Measurements from ENCODE around the gene RCHY1. TPM values are rescaled to one million over a fixed set of nuclear protein-coding genes. Genes with fewer than 3 reads are reported as not detected.
"Not testable (repeated sequence)": the region's sequence is repeated elsewhere in the genome, so short reads cannot be mapped to it uniquely, and the experiment has no call there.

Gene RCHY1
- 10 to 100 TPM; 31.3 to 34.6 TPM for total RNA-seq

DNA sequence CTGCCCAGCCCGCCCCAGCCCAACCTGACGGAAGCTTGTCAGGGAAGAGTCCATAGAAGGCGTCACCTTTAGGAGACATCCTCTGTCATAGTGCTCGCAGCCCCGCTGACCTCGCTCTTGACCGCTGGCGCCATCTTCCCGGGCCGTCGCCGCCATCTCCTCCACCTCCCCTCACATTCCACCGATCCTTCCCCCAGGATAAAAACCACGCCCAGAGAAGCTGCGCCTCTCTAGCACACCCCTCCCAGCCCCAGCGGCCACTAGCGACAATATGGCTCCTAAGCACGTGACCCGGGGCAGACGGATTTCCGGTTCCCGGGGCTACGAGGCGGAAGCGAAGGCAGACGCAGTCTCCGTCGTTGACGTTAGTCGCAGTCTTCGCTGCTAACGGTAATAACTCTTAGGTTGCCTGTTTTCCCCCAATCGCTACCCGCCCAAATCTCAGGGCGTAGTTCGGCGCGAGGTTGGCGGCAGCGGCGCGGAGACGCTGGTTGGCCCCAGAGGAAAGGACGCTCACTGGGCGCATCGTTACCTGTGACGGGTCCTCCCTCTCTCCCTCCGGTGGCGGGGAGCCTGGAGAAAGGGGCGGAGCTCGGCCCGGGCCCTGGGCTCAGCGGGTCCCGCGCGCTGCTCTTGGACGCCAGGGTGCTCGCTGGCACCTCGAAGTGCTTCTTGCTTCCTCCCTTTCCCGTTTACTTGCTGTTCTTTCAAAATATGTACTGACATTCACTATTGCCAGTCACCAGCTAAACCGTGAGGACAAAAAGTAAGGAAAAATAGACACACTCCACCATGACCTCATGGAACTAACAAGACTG, at the start of gene RCHY1, which contains the start of gene THAP6:
Gene RCHY1, minus strand, starts transcription at position 273 of the 818 bp plus-strand sequence. Its CDS starts 117 bp downstream, at position 156.
Gene THAP6, plus strand, starts transcription at position 343 of the 818 bp plus-strand sequence. CDS start 980 bp downstream, outside the sequence.
- DNase-seq = peak; percentile 94
- Mint-ChIP-seq H3K9me3 (no peaks in the 10 kb centered on the region), H3K4me1 (ENCODE audit: low read depth) (peaks cover 39% of the 10 kb centered on the region), H3K27ac (peak within 1 kb of the TSS; percentile 98), H3K27me3 (ENCODE audit: low read depth) (no peaks in the 10 kb centered on the region), H3K36me3 (ENCODE audit: low read depth) (peaks cover 27% of the 10 kb centered on the region), H3K4me3 (no peak within 1 kb of the TSS)
- intact Hi-C loops (cut with micrococcal nuclease) = loop anchor here (1.0 to 5.0 kb wide), 9 partner anchors 116 to 1643 kb away; partner anchors contain the start of genes CCNG2, CDKL2, G3BP2 and MTHFD2L
- CTCF ChIA-PET = interaction anchor here (0.5 to 1.9 kb wide), 6 partner anchors 9 to 334 kb away, joined by 3 to 4 read pairs (median 4); no protein-coding TSS in a partner anchor

- CTCF ChIA-PET = no interaction called here
- H3K27me3 Mint-ChIP-seq (ENCODE audit: low read depth) = peaks cover 8% of the 10 kb centered on the region
- H3K27ac Mint-ChIP-seq = no peak overlapping the region
- no peaks in the 10 kb centered on the region for H3K9me3 Mint-ChIP-seq
- no peak for DNase-seq
- intact Hi-C loops (cut with micrococcal nuclease) = no loop called here
- H3K4me3 Mint-ChIP-seq = no peak overlapping the region
- H3K4me1 Mint-ChIP-seq (ENCODE audit: low read depth) = no peaks in the 10 kb centered on the region
- H3K36me3 Mint-ChIP-seq (ENCODE audit: low read depth) = no peaks in the 10 kb centered on the region
Measured at GRCh38 chr4:75561789-75562188, 47.6 kb upstream of the RCHY1 start.

DNA sequence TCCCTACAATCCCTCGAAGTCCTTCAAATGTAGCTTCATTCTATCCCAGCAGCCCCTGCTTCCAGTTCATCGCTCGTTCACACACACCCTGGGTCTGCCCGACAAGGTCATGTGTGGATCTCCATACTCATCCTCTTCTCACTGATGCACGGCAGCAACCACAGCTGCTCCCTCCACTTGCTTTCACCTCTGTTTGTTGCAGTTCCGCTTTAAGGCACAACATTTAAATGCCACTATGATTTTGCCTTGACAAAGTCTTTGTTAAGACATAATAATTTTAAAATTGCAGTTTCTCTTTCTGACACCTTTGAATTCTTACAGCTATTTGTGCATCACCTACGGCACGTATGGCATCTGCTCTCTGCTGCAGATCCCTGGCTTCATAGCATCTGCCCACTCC, 43.5 kb upstream of the RCHY1 start:
- Mint-ChIP-seq H3K9me3 (no peaks in the 10 kb centered on the region), H3K27me3 (ENCODE audit: low read depth) (peaks cover 5% of the 10 kb centered on the region), H3K4me3 (no peak overlapping the region), H3K36me3 (ENCODE audit: low read depth) (no peaks in the 10 kb centered on the region), H3K4me1 (ENCODE audit: low read depth) (no peaks in the 10 kb centered on the region), H3K27ac (no peak overlapping the region)
- no peak for DNase-seq
- intact Hi-C loops (cut with micrococcal nuclease) = no loop called here
- CTCF ChIA-PET = interaction anchor here (0.5 to 0.7 kb wide), 3 partner anchors 44 to 290 kb away, joined by 3 to 6 read pairs (median 3); no protein-coding TSS in a partner anchor

- H3K36me3 Mint-ChIP-seq (ENCODE audit: low read depth) = no peaks in the 10 kb centered on the region
- peaks cover 2% of the 10 kb centered on the region for H3K27me3 Mint-ChIP-seq (ENCODE audit: low read depth)
- CTCF ChIA-PET = no interaction called here
- H3K27ac Mint-ChIP-seq = no peak within 1 kb of the TSS
- no peak within 1 kb of the TSS for H3K4me3 Mint-ChIP-seq
- intact Hi-C loops (cut with micrococcal nuclease) = no loop called here
- H3K4me1 Mint-ChIP-seq (ENCODE audit: low read depth) = no peaks in the 10 kb centered on the region
- no peaks in the 10 kb centered on the region for H3K9me3 Mint-ChIP-seq
- DNase-seq = no peak
Measured at GRCh38 chr4:75555294-75556164, 41.3 kb upstream of the RCHY1 start, which contains the start of gene ODAPH. ODAPH (plus strand) TSS chr4:75556066; CDS start chr4:75556083, 17 bp downstream.

DNA sequence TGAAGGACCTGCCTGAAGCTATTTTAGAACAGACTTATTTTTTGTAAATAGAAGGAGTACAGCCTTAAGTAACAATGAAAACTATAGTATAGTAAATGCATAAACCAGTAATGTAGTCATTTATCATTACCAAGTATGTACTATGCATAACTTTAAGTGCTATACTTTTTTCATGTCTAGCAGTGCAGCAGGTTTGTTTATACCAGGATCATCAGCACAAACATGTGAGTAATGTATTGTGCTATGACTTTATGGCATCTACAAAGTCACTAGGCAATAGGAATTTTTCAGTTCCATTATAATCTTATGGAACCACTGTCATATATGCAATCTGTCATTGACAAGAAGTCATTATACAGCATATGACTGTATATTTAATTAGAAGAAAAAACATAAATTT, 38.2 kb upstream of the RCHY1 start:
- Mint-ChIP-seq H3K27ac (no peak overlapping the region), H3K9me3 (no peaks in the 10 kb centered on the region), H3K27me3 (ENCODE audit: low read depth) (no peaks in the 10 kb centered on the region), H3K4me3 (no peak overlapping the region), H3K4me1 (ENCODE audit: low read depth) (no peaks in the 10 kb centered on the region), H3K36me3 (ENCODE audit: low read depth) (no peaks in the 10 kb centered on the region)
- intact Hi-C loops (cut with micrococcal nuclease) = no loop called here
- CTCF ChIA-PET = no interaction called here
- DNase-seq = no peak

GRCh38 chr4:75549019-75549418, 34.8 kb upstream of the RCHY1 start:
- no peak for DNase-seq
- Mint-ChIP-seq H3K27me3 (ENCODE audit: low read depth) (no peaks in the 10 kb centered on the region), H3K27ac (no peak overlapping the region), H3K4me3 (no peak overlapping the region), H3K36me3 (ENCODE audit: low read depth) (peaks cover 2% of the 10 kb centered on the region), H3K4me1 (ENCODE audit: low read depth) (no peaks in the 10 kb centered on the region), H3K9me3 (no peaks in the 10 kb centered on the region)
- intact Hi-C loops (cut with micrococcal nuclease) = no loop called here
- CTCF ChIA-PET = no interaction called here

- CTCF ChIA-PET = interaction anchor here (0.6 kb wide), 1 partner anchor 45 kb away, joined by 5 read pairs; no protein-coding TSS in a partner anchor
- Mint-ChIP-seq H3K4me3 (no peak overlapping the region), H3K27ac (no peak overlapping the region), H3K4me1 (ENCODE audit: low read depth) (no peaks in the 10 kb centered on the region), H3K36me3 (ENCODE audit: low read depth) (peaks cover 2% of the 10 kb centered on the region), H3K27me3 (ENCODE audit: low read depth) (no peaks in the 10 kb centered on the region), H3K9me3 (no peaks in the 10 kb centered on the region)
- no peak for DNase-seq
- intact Hi-C loops (cut with micrococcal nuclease) = no loop called here
Measured at GRCh38 chr4:75547647-75548387, 33.6 kb upstream of the RCHY1 start.

GRCh38 chr4:75545526-75545925, 31.3 kb upstream of the RCHY1 start:
- no peak overlapping the region for H3K4me3 Mint-ChIP-seq
- no peak for DNase-seq
- intact Hi-C loops (cut with micrococcal nuclease) = no loop called here
- no peaks in the 10 kb centered on the region for H3K9me3 Mint-ChIP-seq
- CTCF ChIA-PET = no interaction called here
- no peak overlapping the region for H3K27ac Mint-ChIP-seq
- peaks cover 2% of the 10 kb centered on the region for H3K36me3 Mint-ChIP-seq (ENCODE audit: low read depth)
- no peaks in the 10 kb centered on the region for H3K27me3 Mint-ChIP-seq (ENCODE audit: low read depth)
- no peaks in the 10 kb centered on the region for H3K4me1 Mint-ChIP-seq (ENCODE audit: low read depth)

DNA sequence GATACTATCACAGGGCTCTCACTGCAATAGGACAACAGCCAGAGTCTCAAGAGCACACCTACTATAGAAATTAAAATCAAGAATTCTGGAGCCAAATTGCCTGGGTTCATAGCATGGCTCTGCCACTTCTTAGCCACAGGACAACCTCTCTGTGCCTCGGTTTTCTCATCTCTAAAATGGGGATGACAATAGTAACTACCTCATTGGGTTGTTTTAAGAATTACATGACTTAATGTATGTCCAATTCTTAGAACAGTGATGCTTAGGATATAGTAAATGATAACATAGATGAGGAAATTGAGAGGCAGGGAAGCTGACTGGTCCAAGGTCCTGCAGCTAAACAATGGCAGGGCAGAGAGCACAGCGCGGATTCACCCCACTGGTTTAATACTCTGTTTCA, 30.7 kb upstream of the RCHY1 start:
- no peak overlapping the region for H3K27ac Mint-ChIP-seq
- peaks cover 5% of the 10 kb centered on the region for H3K36me3 Mint-ChIP-seq (ENCODE audit: low read depth)
- no peaks in the 10 kb centered on the region for H3K9me3 Mint-ChIP-seq
- no peak overlapping the region for H3K4me3 Mint-ChIP-seq
- no peaks in the 10 kb centered on the region for H3K27me3 Mint-ChIP-seq (ENCODE audit: low read depth)
- intact Hi-C loops (cut with micrococcal nuclease) = no loop called here
- no peak for DNase-seq
- H3K4me1 Mint-ChIP-seq (ENCODE audit: low read depth) = no peaks in the 10 kb centered on the region
- CTCF ChIA-PET = interaction anchor here (0.6 kb wide), 1 partner anchor 111 kb away, joined by 3 read pairs; no protein-coding TSS in a partner anchor

- H3K9me3 Mint-ChIP-seq; intact Hi-C loops (cut with micrococcal nuclease); H3K4me1 Mint-ChIP-seq (ENCODE audit: low read depth); DNase-seq; H3K4me3 Mint-ChIP-seq; H3K36me3 Mint-ChIP-seq (ENCODE audit: low read depth); H3K27ac Mint-ChIP-seq; H3K27me3 Mint-ChIP-seq (ENCODE audit: low read depth): not testable (repeated sequence)
- CTCF ChIA-PET = interaction anchor here (0.6 to 0.9 kb wide), 3 partner anchors 17 to 322 kb away, joined by 3 to 5 read pairs (median 3); no protein-coding TSS in a partner anchor
Measured at GRCh38 chr4:75544220-75544619, 30.0 kb upstream of the RCHY1 start.

- CTCF ChIA-PET = interaction anchor here (0.9 kb wide), 1 partner anchor 28 kb away, joined by 3 read pairs; no protein-coding TSS in a partner anchor
- Mint-ChIP-seq H3K4me1 (ENCODE audit: low read depth) (no peaks in the 10 kb centered on the region), H3K4me3 (no peak overlapping the region), H3K36me3 (ENCODE audit: low read depth) (peaks cover 6% of the 10 kb centered on the region), H3K27me3 (ENCODE audit: low read depth) (no peaks in the 10 kb centered on the region), H3K27ac (no peak overlapping the region), H3K9me3 (no peaks in the 10 kb centered on the region)
- no peak for DNase-seq
- intact Hi-C loops (cut with micrococcal nuclease) = no loop called here
Measured at GRCh38 chr4:75542824-75543223, 28.6 kb upstream of the RCHY1 start.
